ENCODE results near the gene PCARE.
"Not testable (repeated sequence)": the region's sequence is repeated elsewhere in the genome, so short reads cannot be mapped to it uniquely, and the experiment has no call there.

PCARE gene

GRCh38 chr2:29074411-29074810 is at the start of gene PCARE:
TSS of gene PCARE (minus strand) at chr2:29074523. CDS start at chr2:29074261, 262 bp downstream.
- DNase-seq, result no peak

GRCh38 chr2:29123617-29124349 is 49.5 kb upstream of the PCARE start:
- no peak for DNase-seq

- no peak for DNase-seq
Observed at GRCh38 chr2:29120846-29121245, 46.5 kb upstream of the PCARE start.

- no peak for DNase-seq
Observed at GRCh38 chr2:29119211-29119610, 44.9 kb upstream of the PCARE start.

- DNase-seq, result no peak
Observed at GRCh38 chr2:29117636-29118303, 43.4 kb upstream of the PCARE start.

- DNase-seq, result no peak
Observed at GRCh38 chr2:29115797-29116781, 41.8 kb upstream of the PCARE start.

- DNase-seq, result no peak
Observed at GRCh38 chr2:29114946-29115609, 40.8 kb upstream of the PCARE start, which contains the start of gene CLIP4. TSS of gene CLIP4 (plus strand) at chr2:29115415. CDS start at chr2:29121389, 5,974 bp downstream.

GRCh38 chr2:29114586-29114945 is 40.2 kb upstream of the PCARE start:
- no peak for DNase-seq

- DNase-seq, result no peak
Observed at GRCh38 chr2:29113891-29114321, 39.6 kb upstream of the PCARE start.

- no peak for DNase-seq
Observed at GRCh38 chr2:29113027-29113686, 38.8 kb upstream of the PCARE start.

- no peak for DNase-seq
Observed at GRCh38 chr2:29112379-29112778, 38.1 kb upstream of the PCARE start.

- no peak for DNase-seq
Observed at GRCh38 chr2:29110916-29111535, 36.7 kb upstream of the PCARE start.

- DNase-seq, result no peak
Observed at GRCh38 chr2:29109246-29109645, 34.9 kb upstream of the PCARE start.

- no peak for DNase-seq
Observed at GRCh38 chr2:29108225-29108624, 33.9 kb upstream of the PCARE start.

GRCh38 chr2:29107547-29107946 is 33.2 kb upstream of the PCARE start:
- not testable (repeated sequence) for DNase-seq

- no peak for DNase-seq
Observed at GRCh38 chr2:29106980-29107388, 32.7 kb upstream of the PCARE start.

- DNase-seq, result no peak
Observed at GRCh38 chr2:29106256-29106655, 31.9 kb upstream of the PCARE start.

- no peak for DNase-seq
Observed at GRCh38 chr2:29105375-29105774, 31.1 kb upstream of the PCARE start.

GRCh38 chr2:29104688-29105087 is 30.4 kb upstream of the PCARE start:
- no peak for DNase-seq

GRCh38 chr2:29100564-29100963 is 26.2 kb upstream of the PCARE start:
- DNase-seq, result no peak

GRCh38 chr2:29097569-29097968 is 23.2 kb upstream of the PCARE start:
- no peak for DNase-seq

- DNase-seq, result no peak
Observed at GRCh38 chr2:29096969-29097368, 22.6 kb upstream of the PCARE start.

Measured in NCI-H446 treated with DMSO at 0.1 percent for 48 hours (cell line).